Measurements from ENCODE around the gene AIDA.

DNA sequence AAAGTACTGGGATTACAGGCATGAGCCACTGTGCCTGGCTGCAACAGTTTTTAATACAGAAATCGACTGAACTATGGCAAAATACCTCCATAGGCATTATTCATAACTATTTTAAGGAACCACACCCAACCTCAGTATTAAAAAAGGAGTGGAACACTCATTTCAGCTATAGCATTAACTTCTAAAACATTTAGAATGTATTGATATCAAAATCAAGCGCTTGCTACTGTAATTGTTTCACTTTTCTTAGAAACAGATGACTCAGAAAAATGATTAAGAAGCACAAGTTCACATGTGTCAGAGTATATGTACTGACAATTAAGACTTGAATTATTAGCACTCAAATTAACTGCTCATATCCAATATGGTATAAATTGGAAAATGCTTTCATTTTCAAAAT, 15.1 kb downstream of the AIDA start:
- TF ChIP-seq, protein P1, sequence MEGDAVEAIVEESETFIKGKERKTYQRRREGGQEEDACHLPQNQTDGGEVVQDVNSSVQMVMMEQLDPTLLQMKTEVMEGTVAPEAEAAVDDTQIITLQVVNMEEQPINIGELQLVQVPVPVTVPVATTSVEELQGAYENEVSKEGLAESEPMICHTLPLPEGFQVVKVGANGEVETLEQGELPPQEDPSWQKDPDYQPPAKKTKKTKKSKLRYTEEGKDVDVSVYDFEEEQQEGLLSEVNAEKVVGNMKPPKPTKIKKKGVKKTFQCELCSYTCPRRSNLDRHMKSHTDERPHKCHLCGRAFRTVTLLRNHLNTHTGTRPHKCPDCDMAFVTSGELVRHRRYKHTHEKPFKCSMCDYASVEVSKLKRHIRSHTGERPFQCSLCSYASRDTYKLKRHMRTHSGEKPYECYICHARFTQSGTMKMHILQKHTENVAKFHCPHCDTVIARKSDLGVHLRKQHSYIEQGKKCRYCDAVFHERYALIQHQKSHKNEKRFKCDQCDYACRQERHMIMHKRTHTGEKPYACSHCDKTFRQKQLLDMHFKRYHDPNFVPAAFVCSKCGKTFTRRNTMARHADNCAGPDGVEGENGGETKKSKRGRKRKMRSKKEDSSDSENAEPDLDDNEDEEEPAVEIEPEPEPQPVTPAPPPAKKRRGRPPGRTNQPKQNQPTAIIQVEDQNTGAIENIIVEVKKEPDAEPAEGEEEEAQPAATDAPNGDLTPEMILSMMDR (conservative IDR thresholded peaks at IDR 0.05; ENCODE audit: low read depth, low read length) = no peak
- TF ChIP-seq EZH2 (IDR thresholded peaks at IDR 0.05; ENCODE audit: low read length, unreplicated experiment) (no peak), EZH2phosphoT487 (IDR thresholded peaks at IDR 0.05; ENCODE audit: borderline replicate concordance, low read length) (no peak)
